GM18858 (cell line): ENCODE results near the gene RPS18.
"Not testable (repeated sequence)": the region's sequence is repeated elsewhere in the genome, so short reads cannot be mapped to it uniquely, and the experiment has no call there.

Source experiments
- ATAC-seq: cut with Tn5 transposase; IDR thresholded peaks from one replicate; pipeline ENCODE4 v1.9.1; 2021; ENCODE audit not compliant: unreplicated experiment

Gene RPS18

DNA sequence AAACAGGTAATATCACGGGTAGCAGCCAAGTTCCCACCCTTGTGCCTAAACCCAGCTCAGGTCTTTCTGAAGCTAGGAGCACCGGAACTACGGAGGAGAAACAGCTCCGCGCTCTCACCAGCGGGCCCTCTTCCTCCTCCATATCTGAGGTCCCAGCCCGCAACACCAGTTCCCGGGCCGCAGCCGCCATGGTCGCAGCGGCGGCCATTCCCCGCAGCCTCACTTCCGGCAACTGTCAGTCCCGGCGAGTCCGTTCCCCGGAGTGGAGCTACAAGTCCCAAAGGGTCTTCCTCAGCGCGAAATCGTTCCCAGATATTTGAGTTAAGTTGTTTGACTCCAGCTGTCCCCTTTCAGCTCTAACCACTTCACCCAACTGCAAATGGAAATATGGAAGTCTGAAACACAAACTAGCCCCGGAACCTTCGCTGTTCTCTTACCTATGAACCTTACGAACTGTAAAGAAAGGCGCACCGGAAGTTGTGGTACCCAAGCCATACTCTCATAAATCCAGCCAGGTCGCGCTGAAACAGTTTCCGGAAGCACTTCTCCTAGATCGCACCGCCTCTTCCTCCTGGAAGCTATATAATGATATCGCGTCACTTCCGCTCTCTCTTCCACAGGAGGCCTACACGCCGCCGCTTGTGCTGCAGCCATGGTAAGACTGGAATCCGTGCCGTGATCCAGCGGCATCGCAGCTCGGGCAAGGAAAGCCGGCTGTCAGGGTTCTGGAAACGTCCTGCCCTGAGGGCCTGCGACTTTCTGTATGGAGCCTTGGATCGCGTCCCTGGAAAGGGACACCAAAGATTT, at the start of gene RPS18, which contains the start of gene VPS52:
RPS18 (plus strand) TSS at position 608 of the 807 bp plus-strand sequence; CDS start at position 653, 45 bp downstream.
VPS52 (minus strand) TSS at position 409 of the 807 bp plus-strand sequence; CDS start at position 208, 201 bp downstream.
- peak; percentile 61 for ATAC-seq

DNA sequence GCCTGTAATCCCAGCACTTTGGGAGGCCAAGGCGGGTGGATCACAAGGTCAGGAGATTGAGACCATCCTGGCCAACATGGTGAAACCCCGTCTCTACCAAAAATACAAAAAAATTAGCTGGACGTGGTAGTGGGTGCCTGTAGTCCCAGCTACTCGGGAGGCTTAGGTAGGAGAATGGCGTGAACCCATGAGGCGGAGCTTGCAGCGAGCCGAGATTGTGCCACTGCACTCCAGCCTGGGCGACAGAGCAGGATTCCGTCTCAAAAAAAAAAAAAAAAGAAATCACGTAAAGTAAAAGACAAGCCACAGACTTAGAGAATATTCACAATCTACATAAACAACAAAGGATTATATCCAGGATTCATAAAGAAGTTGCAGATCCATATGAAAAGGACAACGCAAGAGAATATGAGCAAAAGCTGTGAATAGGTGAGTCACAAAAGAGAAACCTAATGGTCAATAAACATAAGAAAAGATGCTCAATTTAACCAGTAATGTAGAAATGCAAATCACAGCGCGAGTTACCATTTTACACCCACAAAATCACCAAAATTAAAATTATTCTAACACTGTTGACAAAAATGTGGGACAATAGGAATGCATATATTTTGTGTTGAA, 45.3 kb upstream of the RPS18 start:
- not testable (repeated sequence) for ATAC-seq

DNA sequence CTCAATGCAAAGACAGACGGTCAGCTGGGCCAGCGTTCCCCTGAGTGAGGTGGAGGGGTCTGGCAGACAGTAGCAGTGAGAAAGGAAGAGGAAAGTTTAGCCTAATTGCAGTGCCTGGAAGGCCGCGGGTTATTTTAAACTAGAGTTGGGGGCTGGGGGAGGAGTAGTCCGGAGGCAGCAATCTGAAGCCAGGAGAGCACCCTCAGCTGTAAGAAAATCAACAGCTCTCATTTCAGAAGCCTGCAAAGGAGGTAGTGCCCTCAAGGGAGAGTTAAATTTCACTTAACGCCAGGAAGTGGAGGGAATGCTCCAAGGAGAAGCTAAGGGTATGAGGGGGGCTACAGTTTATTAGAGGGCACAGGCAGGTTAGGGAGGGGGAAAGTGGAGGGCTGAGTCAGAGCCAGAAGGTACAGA, 36.6 kb upstream of the RPS18 start:
- no peak for ATAC-seq

DNA sequence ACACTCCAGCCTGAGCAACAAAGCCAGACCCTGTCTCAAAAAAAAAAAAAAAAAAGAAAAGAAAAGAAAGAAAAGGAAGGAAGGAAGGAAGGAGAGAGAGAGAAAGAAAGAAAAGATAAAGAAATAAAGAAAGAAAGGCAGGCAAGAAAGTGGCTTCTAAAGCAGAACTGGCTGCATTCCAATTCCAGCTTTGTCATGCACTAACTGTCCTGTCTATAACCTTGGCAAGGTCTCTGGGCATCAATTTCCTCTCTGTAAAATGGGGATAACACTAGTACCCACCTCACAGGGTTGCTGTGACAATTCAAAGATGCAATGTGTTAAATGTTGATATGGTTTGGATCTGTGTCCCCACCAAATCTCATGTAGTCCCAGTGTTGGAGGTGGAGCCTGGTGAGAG, 35.5 kb upstream of the RPS18 start:
- no peak for ATAC-seq

DNA sequence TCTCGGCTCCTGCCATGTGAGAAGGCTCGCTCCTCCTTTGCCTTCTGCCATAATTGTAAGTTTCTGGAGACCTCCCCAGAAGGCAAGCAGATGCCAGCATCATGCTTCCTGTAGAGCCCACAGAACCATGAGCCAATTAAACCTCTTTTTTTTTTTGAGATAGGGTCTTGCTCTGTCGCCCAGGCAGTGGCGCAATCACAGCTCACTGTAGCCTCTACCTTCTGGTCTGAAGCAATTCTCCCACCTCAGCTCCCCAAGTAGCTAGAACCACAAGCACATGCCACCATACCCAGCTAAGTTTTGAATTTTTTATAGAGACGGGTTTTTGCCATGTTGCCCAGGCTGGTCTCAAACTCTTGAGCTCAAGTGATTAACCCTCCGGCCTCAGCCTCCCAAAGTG, 35.0 kb upstream of the RPS18 start:
- no peak for ATAC-seq

DNA sequence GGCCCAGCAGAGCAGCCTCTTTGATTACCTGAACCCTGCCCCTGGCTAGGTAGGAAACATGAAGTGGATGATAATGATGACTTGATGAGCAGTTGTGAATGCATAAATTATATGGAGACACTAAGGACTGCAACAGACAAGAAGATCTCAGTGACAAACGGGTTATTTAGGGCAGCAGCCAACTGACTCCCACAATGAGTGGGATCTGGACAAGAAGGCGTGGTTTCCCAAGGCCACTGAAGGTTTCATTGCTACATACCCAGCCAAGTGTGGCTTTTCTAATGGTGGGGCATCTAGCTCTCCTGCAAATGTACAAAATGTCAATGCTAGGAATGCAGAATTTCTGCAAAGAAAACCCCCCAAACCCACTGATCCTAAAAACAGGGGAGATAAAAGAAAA, 34.1 kb upstream of the RPS18 start:
- no peak for ATAC-seq

DNA sequence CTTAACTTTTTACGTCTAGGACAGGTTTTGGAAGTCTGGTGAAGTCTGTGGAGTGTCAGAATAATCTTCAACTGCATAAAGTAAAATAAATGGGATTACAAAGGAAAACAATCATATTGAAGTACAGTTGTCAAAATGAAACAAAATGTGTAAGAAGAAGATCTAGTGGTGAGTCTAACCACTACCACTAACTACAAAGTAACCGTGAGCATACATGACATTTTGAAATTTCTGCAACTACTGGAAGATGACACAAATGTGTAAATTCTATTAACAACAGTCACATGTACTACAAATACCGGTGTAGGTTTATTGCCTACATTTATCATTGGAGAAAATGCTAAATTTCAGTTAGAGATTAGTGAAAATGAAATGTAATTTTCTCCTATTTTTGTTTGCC, 29.9 kb upstream of the RPS18 start:
- no peak for ATAC-seq

DNA sequence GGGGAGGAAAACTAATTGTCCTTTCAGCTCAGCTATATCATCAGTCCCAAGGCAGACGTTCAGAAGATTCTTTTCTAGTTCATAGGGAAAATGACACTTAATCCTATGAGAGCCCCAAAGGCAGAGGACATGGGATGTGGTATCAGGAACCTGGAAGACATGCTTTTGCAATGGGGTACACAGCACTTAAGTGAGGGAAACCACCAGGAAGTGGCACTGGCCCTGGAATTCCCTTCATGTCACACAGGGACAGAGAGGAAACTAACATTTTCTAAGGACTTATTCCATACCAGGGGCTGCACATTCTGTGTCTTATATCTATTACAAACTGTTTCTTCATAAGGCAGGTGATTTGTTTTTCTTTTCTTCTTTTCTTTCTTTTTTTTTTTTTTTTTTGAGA, 28.4 kb upstream of the RPS18 start:
- ATAC-seq, result no peak

DNA sequence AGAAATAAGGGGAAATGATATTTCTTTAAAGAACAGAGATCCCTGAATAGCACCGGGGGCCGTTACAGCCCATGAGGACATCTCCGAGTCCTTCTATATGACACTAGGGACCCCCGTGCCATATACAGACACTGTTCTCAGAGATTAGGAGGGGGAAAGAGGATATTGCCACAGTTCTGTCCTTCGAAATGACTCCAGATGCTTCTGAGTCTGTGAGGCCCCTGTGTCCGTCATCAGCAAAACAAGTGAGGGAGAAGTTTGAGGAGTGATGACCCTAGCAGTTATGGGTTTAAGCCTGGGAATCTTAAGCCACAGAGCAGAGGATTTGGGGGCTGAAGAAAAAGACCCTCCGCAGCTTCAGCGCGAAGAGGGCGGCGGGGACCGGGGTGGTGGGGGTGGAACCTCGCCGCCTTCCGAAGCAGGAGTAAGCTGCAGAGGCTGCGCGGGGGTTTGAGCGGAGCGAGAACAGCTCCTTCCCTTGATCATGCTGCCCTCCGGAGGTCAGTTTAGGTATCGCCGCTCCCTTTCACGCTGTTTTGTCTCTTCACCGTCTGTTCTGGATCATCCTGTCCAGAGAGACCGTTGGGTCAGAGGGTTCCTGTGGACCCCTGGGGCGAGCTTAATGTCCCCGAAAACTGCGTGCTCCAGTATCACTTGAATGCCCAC, 23.8 kb upstream of the RPS18 start:
- no peak for ATAC-seq

DNA sequence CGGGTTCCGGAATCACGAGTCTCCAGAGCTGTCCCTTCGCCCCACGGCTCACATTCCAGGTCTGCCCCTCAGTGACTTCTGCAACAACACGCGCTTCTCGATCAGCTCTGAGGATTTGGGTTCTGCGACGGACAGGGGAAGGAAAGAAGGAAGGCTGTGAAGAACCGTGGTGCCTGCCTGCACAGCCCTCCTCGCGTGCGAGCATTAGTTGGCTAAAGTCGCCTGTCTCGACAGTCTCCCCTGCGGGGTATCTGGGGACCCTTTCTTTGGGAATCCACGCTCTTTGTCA, 23.3 kb upstream of the RPS18 start:
- no peak for ATAC-seq

DNA sequence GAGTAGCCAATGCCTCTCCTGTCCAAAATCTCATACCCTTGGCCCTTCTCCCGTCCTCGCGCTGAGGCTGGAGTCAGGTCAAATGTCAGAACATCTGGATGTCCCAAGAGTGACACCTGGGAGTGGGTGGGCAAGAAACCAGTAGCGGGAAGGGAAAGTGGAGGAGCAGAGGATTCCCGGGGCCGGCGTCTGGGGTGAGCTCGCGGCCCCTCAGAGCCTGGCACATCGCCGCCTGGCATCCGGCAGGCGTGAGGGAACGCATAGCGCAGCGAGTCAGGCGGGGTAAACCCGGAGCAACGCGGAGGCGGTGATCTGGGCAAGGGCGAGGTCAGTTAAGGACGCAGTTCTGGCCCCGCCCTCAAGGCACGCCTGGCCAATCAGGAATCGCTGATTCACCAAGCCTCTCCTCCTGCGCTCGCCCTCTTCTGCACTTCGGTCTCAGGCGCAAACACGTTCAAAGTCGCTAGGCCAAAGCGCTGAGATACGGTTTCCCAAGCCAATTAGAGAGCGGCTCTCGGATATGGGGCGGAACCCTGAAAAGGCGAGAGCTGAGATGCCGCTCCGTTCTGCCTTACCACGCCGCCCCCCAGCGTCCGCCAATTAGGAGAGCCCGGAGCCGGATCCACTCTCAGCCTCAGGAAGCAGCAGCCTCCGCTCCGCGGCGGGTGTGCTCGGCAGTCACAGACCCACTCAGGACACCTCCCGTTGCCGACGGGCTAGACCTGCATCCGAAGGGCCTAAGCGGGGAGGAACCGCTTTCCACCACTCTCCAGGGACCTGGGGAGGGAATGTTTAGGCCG, 22.7 kb upstream of the RPS18 start:
- ATAC-seq, result peak; percentile 74

DNA sequence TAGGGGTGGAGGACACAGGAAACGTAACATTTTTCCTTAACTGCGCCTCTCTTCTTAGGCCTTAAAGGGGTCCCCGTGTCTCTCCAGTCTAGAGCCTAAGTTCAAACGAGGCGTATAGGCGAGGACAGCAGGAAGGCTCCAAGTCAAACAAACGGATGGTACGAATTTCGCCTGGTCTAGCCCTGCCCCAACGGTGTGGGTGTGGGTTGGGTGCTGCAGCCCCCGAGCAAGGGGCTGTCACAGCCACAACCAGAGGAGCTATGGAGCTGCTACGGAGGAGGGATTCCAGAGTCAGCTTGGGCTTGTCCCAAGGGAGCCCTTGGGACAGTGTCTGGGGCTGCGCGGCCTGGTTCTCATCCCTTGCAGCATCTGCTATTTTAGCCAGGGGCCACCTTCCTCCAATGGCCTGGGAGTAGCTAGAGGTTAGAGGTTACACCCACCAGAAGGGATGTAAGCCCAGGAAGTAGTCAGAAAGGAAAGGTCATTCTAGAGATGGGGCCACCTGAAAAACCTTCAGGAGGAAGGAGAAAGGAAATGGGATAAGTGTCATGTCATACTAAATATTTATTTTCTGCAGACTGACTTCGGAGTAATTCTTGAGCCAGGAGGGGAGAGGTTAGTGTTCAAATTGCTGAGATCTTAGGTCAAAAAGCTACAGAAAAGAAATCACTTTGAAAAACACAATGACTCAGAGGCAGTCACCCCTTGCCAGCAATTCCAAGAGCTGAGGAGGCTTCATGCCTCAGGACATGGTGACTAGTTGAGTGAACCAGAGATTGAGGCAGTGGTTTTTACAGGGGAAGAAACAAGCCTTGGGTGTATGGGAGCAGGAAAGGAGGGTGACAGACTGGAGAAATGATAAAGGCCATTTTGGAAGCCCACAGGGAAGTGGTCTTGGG, 21.9 kb upstream of the RPS18 start:
- ATAC-seq, result no peak

DNA sequence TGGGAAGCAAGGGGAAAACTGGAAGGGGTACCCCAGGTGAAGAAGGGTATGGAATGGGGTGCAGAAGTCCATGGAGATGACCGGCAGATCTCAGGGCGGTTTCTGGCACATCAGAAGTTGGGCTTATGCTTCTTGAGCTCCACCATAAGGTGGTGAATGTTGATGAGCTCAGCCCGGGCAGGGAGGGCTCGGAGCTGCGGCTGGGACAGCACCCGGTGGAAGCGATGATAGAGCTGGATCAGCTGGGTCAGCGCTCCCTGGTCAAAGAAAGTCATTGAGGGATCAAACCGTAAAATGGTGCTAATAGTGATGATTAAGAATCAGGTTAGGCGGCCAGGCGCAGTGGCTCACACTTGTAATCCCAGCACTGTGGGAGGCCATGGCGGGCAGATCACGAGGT, 21.1 kb upstream of the RPS18 start:
- ATAC-seq, result no peak

DNA sequence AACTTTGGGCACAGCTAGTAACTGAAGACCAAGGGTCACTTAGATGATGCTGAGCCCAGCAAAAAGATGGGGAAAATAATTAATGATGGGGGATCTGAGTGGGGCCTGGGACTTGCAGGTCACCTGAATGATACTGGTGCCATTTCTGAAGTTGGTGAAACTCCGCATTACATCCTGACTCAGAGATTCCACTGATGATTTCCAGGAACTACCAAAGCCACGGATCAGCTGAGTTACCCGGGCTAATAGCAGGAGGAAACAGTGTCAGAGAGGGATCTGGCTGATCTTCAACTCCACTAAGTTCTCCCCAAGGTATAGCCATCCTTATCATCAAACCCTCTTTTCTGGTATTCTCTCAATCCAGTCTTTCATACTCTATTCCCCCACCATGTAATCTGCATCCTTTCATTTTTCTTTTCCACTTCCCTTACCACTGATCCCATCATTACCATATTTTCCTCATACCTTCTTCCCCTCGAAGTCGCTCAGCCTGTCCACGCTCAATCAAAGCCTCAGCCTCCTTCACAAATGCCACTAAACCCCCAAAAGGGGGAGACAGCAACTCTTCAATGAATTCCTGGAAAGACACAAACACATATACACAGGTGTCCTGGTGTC, 20.4 kb upstream of the RPS18 start:
- no peak for ATAC-seq

DNA sequence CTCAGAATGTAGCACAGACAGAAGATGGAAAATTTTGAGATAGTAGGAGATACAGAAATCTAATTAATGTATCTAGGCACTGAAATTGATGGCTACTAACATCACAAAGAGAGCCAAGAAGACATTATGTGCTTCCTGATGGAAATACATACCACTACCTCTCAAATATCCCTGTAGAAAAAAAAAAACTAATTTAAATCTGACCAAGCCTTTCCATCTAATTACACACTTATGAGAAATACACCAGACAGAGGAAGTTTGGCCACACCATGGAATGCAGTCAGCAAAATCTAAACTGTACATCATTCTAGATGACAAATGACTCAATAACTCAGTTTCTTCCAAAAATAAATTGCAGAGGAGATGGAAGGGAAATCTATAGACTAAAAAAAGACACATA, 19.1 kb upstream of the RPS18 start:
- no peak for ATAC-seq

DNA sequence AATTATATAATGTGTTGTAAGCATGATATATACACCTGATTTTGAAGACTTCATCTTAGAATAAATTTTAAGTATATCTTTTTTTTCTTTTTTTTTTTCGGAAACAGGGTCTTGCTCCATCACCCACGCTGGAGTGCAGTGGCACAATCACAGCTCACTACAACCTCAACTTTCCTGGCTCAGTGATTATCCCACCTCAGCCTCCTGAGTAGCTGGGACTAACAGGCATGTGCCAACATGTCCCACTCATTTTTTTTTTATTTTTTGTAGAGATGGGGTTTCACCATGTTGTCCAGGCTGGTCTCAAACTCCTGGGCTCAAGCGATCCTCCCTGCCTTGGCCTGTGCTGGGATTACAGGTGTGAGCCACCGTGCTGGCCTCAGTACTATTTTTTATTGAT, 17.3 kb upstream of the RPS18 start:
- no peak for ATAC-seq

DNA sequence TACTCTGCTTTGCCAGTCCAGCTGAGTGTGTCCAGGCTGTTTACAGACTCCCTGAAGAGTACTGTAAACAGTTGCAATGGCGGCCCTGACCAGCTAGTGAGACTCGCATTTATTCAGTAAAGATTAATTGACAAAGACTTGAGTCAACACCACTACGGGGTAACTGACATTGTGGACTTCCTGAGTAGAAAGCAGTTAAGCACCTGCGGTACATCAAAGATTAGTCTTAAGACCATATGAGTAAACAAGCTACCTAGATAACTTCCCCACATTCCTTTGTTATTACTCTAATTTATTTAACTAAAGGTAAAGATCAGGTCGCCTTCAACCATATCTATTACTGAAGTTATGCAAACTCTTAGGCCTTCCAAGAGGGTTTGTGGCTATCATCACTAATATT, 12.8 kb upstream of the RPS18 start:
- ATAC-seq, result no peak

DNA sequence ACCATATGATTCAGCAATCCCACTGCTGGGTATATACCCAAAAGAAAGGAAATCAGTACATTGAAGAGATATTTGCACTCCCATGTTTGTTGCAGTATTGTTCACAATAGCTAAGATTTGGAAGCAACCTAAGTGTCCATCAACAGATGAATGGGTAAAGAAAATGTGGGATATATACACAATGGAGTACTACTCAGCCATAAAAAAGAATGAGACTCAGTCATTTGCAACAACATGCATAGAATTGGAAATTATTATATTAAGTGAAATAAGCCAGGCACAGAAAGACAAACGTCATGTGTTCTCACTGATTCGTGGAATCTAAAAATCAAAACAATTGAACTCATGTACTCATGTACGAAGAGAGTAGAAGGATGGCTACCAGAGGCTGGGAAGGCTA, 9.4 kb upstream of the RPS18 start:
- ATAC-seq, result not testable (repeated sequence)

DNA sequence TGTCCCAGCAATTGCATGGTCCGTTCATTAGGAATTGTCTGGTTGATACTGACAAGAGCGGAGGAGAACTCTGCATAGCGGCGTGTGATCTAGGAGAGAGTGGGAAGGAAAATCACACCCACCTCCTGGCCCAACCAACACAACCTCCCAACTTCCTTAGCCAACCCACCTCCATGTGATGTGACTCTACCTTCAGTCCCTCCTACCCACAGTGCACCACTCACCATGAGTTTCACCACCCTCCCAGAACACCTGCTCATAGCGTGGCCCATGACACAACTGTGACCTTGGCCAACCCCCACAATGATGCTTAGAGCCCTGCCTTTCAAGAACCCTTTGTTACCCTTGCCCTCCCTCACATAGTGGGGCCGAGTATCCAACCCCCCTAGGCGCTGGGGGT, 7.9 kb upstream of the RPS18 start:
- no peak for ATAC-seq

DNA sequence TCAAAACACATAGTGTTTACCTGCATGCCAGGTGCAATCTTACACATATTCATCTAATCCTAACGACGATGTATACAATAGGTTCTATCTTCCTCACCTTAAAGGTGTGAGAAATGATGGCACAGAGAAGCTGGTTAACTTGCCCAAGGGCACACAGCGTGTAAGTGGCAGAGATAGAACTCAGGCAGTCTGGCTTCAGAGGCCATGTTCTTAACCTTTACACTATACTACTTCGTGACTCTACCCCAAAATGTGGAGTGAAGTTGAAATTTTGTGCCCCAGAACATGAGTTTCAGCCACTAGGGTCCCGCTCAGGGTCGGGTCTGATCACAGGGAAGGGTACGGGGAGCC, 783 bp upstream of the RPS18 start:
- ATAC-seq, result peak; percentile 10
